HepG2 (cell line): Measurements from ENCODE around the gene FAM81B. TPM values are rescaled to one million over a fixed set of nuclear protein-coding genes. Genes with fewer than 3 reads are reported as not detected.

Source experiments
- ATAC-seq: fragments of 200-7000 bp; cut with Tn5 transposase; 3 replicates; pipeline ENCODE4 v1.9.1; 2020; ENCODE audit warnings: mild to moderate bottlenecking, moderate library complexity
- BruUV-seq: library from RNA; stranded (reverse); fragments of 400-500 nt; replicated peaks from 2 replicates; lab custom pipeline; 2021; lab: Mats Ljungman, UMichigan
- CTCF ChIA-PET: fragments of 300-600 bp; formaldehyde crosslinking; extraction: SDS; loops from one replicate; lab custom pipeline; 2021; ENCODE audit warnings: low total read pairs, inconsistent platforms, low intra/inter-chr PET ratio; lab: Yijun Ruan, JAX
- POLR2A ChIA-PET: fragments of 350-600 bp; sonication (Branson Sonifier 250); formaldehyde crosslinking; loops from one replicate; lab custom pipeline; 2020; ENCODE audit warnings: antibody characterized with exemption, inconsistent platforms; lab: Yijun Ruan, JAX
- DNase-seq: peaks from one replicate; pipeline ENCODE4 v3.0.0-alpha.2; 2015; ENCODE audit warnings: low spot score
- FAIRE-seq: peaks from 3 replicates; lab custom pipeline; 2011; peaks lifted over from hg19 to GRCh38; lab: Jason Lieb, UNC
- H2AFZ ChIP-seq: one replicate; pipeline ENCODE4 v1.6.1; 2011; ENCODE audit warnings: low read length, inconsistent platforms
- H3K27ac ChIP-seq: fragments of 300-600 bp; 3 replicates; pipeline ENCODE4 v1.8.0; 2011; ENCODE audit warnings: mixed run types, mild to moderate bottlenecking, mixed read lengths, low read length, inconsistent platforms; ENCODE audit not compliant: insufficient read depth; ENCODE audit errors: extremely low read length
- H3K27me3 ChIP-seq, 2 experiments: fragments of 200-600 bp in 1 of 2; 2 replicates in 1 of 2; 3 replicates in 1 of 2; pipeline versions ENCODE4 v1.6.0 to v1.8.0; 2011; ENCODE audit warnings: low read length in 2 of 2, mild to moderate bottlenecking in 2 of 2, moderate library complexity in 2 of 2, inconsistent platforms in 1 of 2; ENCODE audit not compliant: insufficient read depth in 2 of 2, control insufficient read depth in 1 of 2
- H3K36me3 ChIP-seq, 2 experiments: fragments of 200-600 bp in 1 of 2; replicated peaks in 1 of 2; 2 replicates in 1 of 2; 3 replicates in 1 of 2; pipeline versions ENCODE4 v1.5.1 to v1.8.0; 2011; ENCODE audit warnings: low read length in 2 of 2, inconsistent platforms in 1 of 2; ENCODE audit not compliant: insufficient read depth in 2 of 2, control insufficient read depth in 1 of 2
- H3K4me1 ChIP-seq: 2 replicates; pipeline ENCODE4 v1.5.1; 2012; ENCODE audit warnings: low read length, inconsistent platforms; ENCODE audit not compliant: insufficient read depth
- H3K4me2 ChIP-seq: 2 replicates; pipeline ENCODE4 v1.6.0; 2011; ENCODE audit warnings: low read depth, low read length, inconsistent platforms
- H3K4me3 ChIP-seq, 3 experiments: fragments of 200-600 bp in 1 of 3; sonication (generic), shearing (Covaris generic) in 1 of 3; replicated peaks in 1 of 3; 2 replicates each; pipeline ENCODE4 v1.5.1; 2011 to 2016; ENCODE audit warnings: low read length in 3 of 3, inconsistent platforms in 2 of 3, low read depth in 2 of 3, mild to moderate bottlenecking in 2 of 3, control low read depth in 1 of 3, mixed read lengths in 1 of 3; ENCODE audit not compliant: insufficient read depth in 1 of 3
- H3K79me2 ChIP-seq: one replicate; pipeline ENCODE4 v1.6.1; 2011; ENCODE audit warnings: low read length, inconsistent platforms; ENCODE audit not compliant: insufficient read depth
- H3K9ac ChIP-seq: 2 replicates; pipeline ENCODE4 v1.6.0; 2011; ENCODE audit warnings: mild to moderate bottlenecking, low read depth, low read length, inconsistent platforms; ENCODE audit not compliant: insufficient read depth
- H3K9me3 ChIP-seq: 2 replicates; pipeline ENCODE4 v1.5.1; 2012; ENCODE audit warnings: mild to moderate bottlenecking, low read length
- H4K20me1 ChIP-seq: 2 replicates; pipeline ENCODE4 v1.6.0; 2011; ENCODE audit warnings: inconsistent platforms, mild to moderate bottlenecking, low read length, moderate library complexity; ENCODE audit not compliant: insufficient read depth
- ZNF160 ChIP-seq: sonication (generic); formaldehyde crosslinking; IDR thresholded peaks from 2 replicates; pipeline ENCODE4 v1.8.0; 2022; ENCODE audit warnings: mild to moderate bottlenecking, inconsistent platforms, missing genetic modification reagents
- in situ Hi-C: cut with HindIII; loops from 2 replicates; pipeline ENCODE4 v1.10.0; 2017; ENCODE audit warnings: low pct_unique_long_range_greater_than_20kb; ENCODE audit not compliant: extremely low pct_ligation_motif_present
- intact Hi-C: fragments of 100-400 bp; cut with micrococcal nuclease; formaldehyde crosslinking; loops from one replicate; pipeline ENCODE4 v1.10.0; 2022; ENCODE audit not compliant: unreplicated experiment
- polyA plus RNA-seq, 8 experiments: library from polyadenylated mRNA; depleted of rRNA in 3 of 8; stranded (reverse) in 7 of 8; unstranded in 1 of 8; fragments of >200 nt; fragmentation: Illumina TruSeq in 4 of 8; extraction: Trizol in 4 of 8; gene quantifications; 2 replicates each; pipeline versions ENCODE4 v1.2.1 to v1.2.3, GENCODE V29; 2011 to 2016; ENCODE audit warnings: low read depth in 4 of 8, missing spikeins in 1 of 8, mixed read lengths in 1 of 8; ENCODE audit not compliant: insufficient read depth in 1 of 8
- total RNA-seq, 5 experiments: library from RNA; depleted of rRNA; stranded (reverse); fragments of >200 nt; fragmentation: Illumina TruSeq; extraction: Trizol; gene quantifications; 2 replicates each; pipeline ENCODE4 v1.2.3, GENCODE V29; 2016; ENCODE audit warnings: low read depth in 1 of 5
- TF ChIP-seq, protein P1 (sequence below): sonication (generic); formaldehyde crosslinking; IDR thresholded peaks from 2 replicates; pipeline ENCODE4 v1.5.0; 2020; ENCODE audit warnings: missing genetic modification reagents

Gene FAM81B
- total and polyA plus RNA-seq, 2 of the 13 experiments (the other 11 are each of a cell fraction or from before 2014, with no cell fraction given): not detected

DNA sequence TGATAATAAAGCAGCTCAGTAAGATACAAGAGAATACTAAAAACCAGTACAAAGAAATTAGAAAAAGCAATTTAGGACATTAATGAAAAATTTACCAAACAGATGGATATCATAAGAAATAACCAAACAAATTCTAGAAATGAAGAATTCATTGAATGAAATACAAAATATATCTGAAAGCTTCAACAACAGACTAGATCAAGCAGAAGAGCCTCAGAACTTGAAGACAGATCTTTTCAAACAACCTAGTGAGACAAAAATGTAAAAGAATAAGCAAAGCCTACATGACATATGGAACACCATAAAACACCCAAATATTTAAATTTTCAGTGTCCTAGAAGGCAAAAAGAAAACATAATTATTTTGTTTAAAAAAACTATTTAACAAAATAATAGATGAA, 96.7 kb downstream of the FAM81B start:
- ChIA-PET CTCF (no interaction called here), POLR2A (no interaction called here)
- ATAC-seq: no peak
- no peak overlapping the region for H3K9ac ChIP-seq
- in situ Hi-C loops (no loop called here), intact Hi-C loops (no loop called here)
- H3K36me3 ChIP-seq: peaks cover 11 to 58% of the 10 kb centered on the region in 2 experiments
- no peaks in the 10 kb centered on the region for H4K20me1 ChIP-seq
- no peak for DNase-seq
- TF ChIP-seq, protein P1, sequence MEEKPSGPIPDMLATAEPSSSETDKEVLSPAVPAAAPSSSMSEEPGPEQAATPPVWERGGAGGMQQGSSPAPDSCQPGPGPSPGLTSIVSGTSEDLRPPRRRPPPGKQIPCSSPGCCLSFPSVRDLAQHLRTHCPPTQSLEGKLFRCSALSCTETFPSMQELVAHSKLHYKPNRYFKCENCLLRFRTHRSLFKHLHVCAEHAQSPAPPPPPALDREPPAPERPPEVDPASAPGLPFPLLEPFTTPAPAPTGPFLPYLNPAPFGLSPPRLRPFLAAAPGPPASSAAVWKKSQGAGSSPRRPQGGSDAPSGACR (CRISPR knock-in tag): no peak
- TF ChIP-seq ZNF160 (CRISPR knock-in tag): peak; percentile 97
- H3K79me2 ChIP-seq: no peaks in the 10 kb centered on the region
- no TSS peak for BruUV-seq
- no peak overlapping the region for H3K4me2 ChIP-seq
- peaks cover 5% of the 10 kb centered on the region; the same call in 1 of the 2 replicates for H3K9me3 ChIP-seq
- H3K27ac ChIP-seq: no peak overlapping the region
- H2AFZ ChIP-seq: no peak overlapping the region
- H3K4me3 ChIP-seq: no peak overlapping the region
- FAIRE-seq: no peak
- H3K27me3 ChIP-seq: no peaks in the 10 kb centered on the region
- no peaks in the 10 kb centered on the region for H3K4me1 ChIP-seq

Other genes starting within 250 kb of the FAM81B start
- 0.15 TPM in 1 of 2 replicates, not detected in the other for gene MCTP1, start 106.3 kb upstream of the FAM81B start, total RNA-seq (2016; rRNA removed; fragmentation: Illumina TruSeq; extraction: Trizol)
- 0.21 and 0.48 TPM in 2 replicates for gene MCTP1, start 106.3 kb upstream of the FAM81B start, polyA plus RNA-seq (2011; rRNA removed)
- gene SKIC3, start 163.6 kb downstream of the FAM81B start, total RNA-seq (2016; rRNA removed; fragmentation: Illumina TruSeq; extraction: Trizol): 61.5 and 86.9 TPM in 2 replicates
- 34.3 and 36.9 TPM in 2 replicates for gene SKIC3, start 163.6 kb downstream of the FAM81B start, polyA plus RNA-seq (2011; rRNA removed)
- gene ARSK, start 163.7 kb downstream of the FAM81B start, total RNA-seq (2016; rRNA removed; fragmentation: Illumina TruSeq; extraction: Trizol): 5.9 and 7.9 TPM in 2 replicates
- gene ARSK, start 163.7 kb downstream of the FAM81B start, polyA plus RNA-seq (2011; rRNA removed): 6.0 and 7.9 TPM in 2 replicates
- not detected in 2 replicates for gene GPR150, start 228.7 kb downstream of the FAM81B start, total RNA-seq (2016; rRNA removed; fragmentation: Illumina TruSeq; extraction: Trizol)
- 0.03 TPM in 1 of 2 replicates, not detected in the other for gene GPR150, start 228.7 kb downstream of the FAM81B start, polyA plus RNA-seq (2011; rRNA removed)